T follicular helper cell (primary cell): ENCODE results near the gene SLC4A7.

Experiments used
- DNase-seq: peaks from one replicate; pipeline ENCODE4 v3.0.0-alpha.2; 2020; ENCODE audit warnings: low read depth

SLC4A7 gene

GRCh38 chr3:27325419-27325818, 158.8 kb downstream of the SLC4A7 start:
- no peak for DNase-seq

- no peak for DNase-seq
These were observed 159.5 kb downstream of the SLC4A7 start for GRCh38 chr3:27324686-27325085.

GRCh38 chr3:27323087-27323570, 161.1 kb downstream of the SLC4A7 start:
- no peak for DNase-seq
